ENCODE data around the gene SPRED1.
A peak's percentile ranks its signal among the peaks of the same experiment; 100 is the strongest.

Gene SPRED1

GRCh38 chr15:38255690-38256089, 3.1 kb downstream of the SPRED1 start:
- no peak for TF ChIP-seq CTCF (IDR thresholded peaks at IDR 0.05; ENCODE audit: poor library complexity, severe bottlenecking)
- peaks cover 10% of the 10 kb centered on the region; the same call in 1 of the 2 replicates for H3K36me3 ChIP-seq (ENCODE audit: low read depth)
- H3K4me1 ChIP-seq (ENCODE audit: insufficient read depth, poor library complexity, severe bottlenecking) = peaks cover 37% of the 10 kb centered on the region
- H3K9me3 ChIP-seq (ENCODE audit: severe bottlenecking) = no peaks in the 10 kb centered on the region
- DNase-seq (ENCODE audit: low spot score) (no peak), ATAC-seq (ENCODE audit: low read depth) (no peak)
- H3K27ac ChIP-seq (ENCODE audit: poor library complexity, severe bottlenecking) = peak overlapping the region; percentile 93
- H3K27me3 ChIP-seq (ENCODE audit: insufficient read depth, poor library complexity, severe bottlenecking) = no peaks in the 10 kb centered on the region
- H3K4me3 ChIP-seq (ENCODE audit: severe bottlenecking) = peak overlapping the region; percentile 76

GRCh38 chr15:38257676-38258075, 5.0 kb downstream of the SPRED1 start:
- H3K9me3 ChIP-seq (ENCODE audit: severe bottlenecking) = no peaks in the 10 kb centered on the region
- no peak for ATAC-seq (ENCODE audit: low read depth)
- H3K36me3 ChIP-seq (ENCODE audit: low read depth) = peaks cover 10% of the 10 kb centered on the region; the same call in 1 of the 2 replicates
- no peak for DNase-seq (ENCODE audit: low spot score)
- no peaks in the 10 kb centered on the region for H3K27me3 ChIP-seq (ENCODE audit: insufficient read depth, poor library complexity, severe bottlenecking)
- no peak overlapping the region for H3K4me3 ChIP-seq (ENCODE audit: severe bottlenecking)
- H3K4me1 ChIP-seq (ENCODE audit: insufficient read depth, poor library complexity, severe bottlenecking) = peaks cover 37% of the 10 kb centered on the region
- TF ChIP-seq CTCF (IDR thresholded peaks at IDR 0.05; ENCODE audit: poor library complexity, severe bottlenecking) = no peak
- H3K27ac ChIP-seq (ENCODE audit: poor library complexity, severe bottlenecking) = no peak overlapping the region

GRCh38 chr15:38259134-38259533, 6.5 kb downstream of the SPRED1 start:
- H3K36me3 ChIP-seq (ENCODE audit: low read depth) = peaks cover 10% of the 10 kb centered on the region; the same call in 1 of the 2 replicates

GRCh38 chr15:38260077-38260476, 7.4 kb downstream of the SPRED1 start:
- ATAC-seq (ENCODE audit: low read depth) = no peak
- peaks cover 10% of the 10 kb centered on the region; the same call in 1 of the 2 replicates for H3K36me3 ChIP-seq (ENCODE audit: low read depth)
- no peak for DNase-seq (ENCODE audit: low spot score)
- H3K27me3 ChIP-seq (ENCODE audit: insufficient read depth, poor library complexity, severe bottlenecking) = no peaks in the 10 kb centered on the region
- no peaks in the 10 kb centered on the region for H3K9me3 ChIP-seq (ENCODE audit: severe bottlenecking)
- TF ChIP-seq CTCF (IDR thresholded peaks at IDR 0.05; ENCODE audit: poor library complexity, severe bottlenecking) = no peak
- H3K4me3 ChIP-seq (ENCODE audit: severe bottlenecking) = no peak overlapping the region
- H3K27ac ChIP-seq (ENCODE audit: poor library complexity, severe bottlenecking) = no peak overlapping the region
- peaks cover 43% of the 10 kb centered on the region for H3K4me1 ChIP-seq (ENCODE audit: insufficient read depth, poor library complexity, severe bottlenecking)

More at GRCh38 chr15:38259134-38259533, 6.5 kb downstream of the SPRED1 start:
- Histone ChIP-seq H3K4me1 (ENCODE audit: insufficient read depth, poor library complexity, severe bottlenecking) (peaks cover 37% of the 10 kb centered on the region), H3K9me3 (ENCODE audit: severe bottlenecking) (no peaks in the 10 kb centered on the region), H3K27me3 (ENCODE audit: insufficient read depth, poor library complexity, severe bottlenecking) (no peaks in the 10 kb centered on the region), H3K4me3 (ENCODE audit: severe bottlenecking) (no peak overlapping the region), H3K27ac (ENCODE audit: poor library complexity, severe bottlenecking) (no peak overlapping the region)
- no peak for TF ChIP-seq CTCF (IDR thresholded peaks at IDR 0.05; ENCODE audit: poor library complexity, severe bottlenecking)
- DNase-seq (ENCODE audit: low spot score) = no peak
- no peak for ATAC-seq (ENCODE audit: low read depth)

- Histone ChIP-seq H3K27me3 (ENCODE audit: insufficient read depth, poor library complexity, severe bottlenecking) (no peaks in the 10 kb centered on the region), H3K4me1 (ENCODE audit: insufficient read depth, poor library complexity, severe bottlenecking) (peaks cover 39% of the 10 kb centered on the region), H3K36me3 (ENCODE audit: low read depth) (peaks cover 11% of the 10 kb centered on the region), H3K4me3 (ENCODE audit: severe bottlenecking) (no peak overlapping the region), H3K27ac (ENCODE audit: poor library complexity, severe bottlenecking) (no peak overlapping the region), H3K9me3 (ENCODE audit: severe bottlenecking) (no peaks in the 10 kb centered on the region)
- no peak for ATAC-seq (ENCODE audit: low read depth)
- DNase-seq (ENCODE audit: low spot score) = no peak
- TF ChIP-seq CTCF (IDR thresholded peaks at IDR 0.05; ENCODE audit: poor library complexity, severe bottlenecking) = no peak
These were observed 10.6 kb downstream of the SPRED1 start for GRCh38 chr15:38263251-38263650.

All from RWPE2 (cell line).